COLO829 (cell line): Measurements from ENCODE around the gene SLC2A14.
"Not testable (repeated sequence)": the region's sequence is repeated elsewhere in the genome, so short reads cannot be mapped to it uniquely, and the experiment has no call there.

Experiments used
- DNase-seq: peaks from one replicate; pipeline ENCODE4 v3.0.0; 2012; ENCODE audit warnings: low spot score

SLC2A14 gene

DNA sequence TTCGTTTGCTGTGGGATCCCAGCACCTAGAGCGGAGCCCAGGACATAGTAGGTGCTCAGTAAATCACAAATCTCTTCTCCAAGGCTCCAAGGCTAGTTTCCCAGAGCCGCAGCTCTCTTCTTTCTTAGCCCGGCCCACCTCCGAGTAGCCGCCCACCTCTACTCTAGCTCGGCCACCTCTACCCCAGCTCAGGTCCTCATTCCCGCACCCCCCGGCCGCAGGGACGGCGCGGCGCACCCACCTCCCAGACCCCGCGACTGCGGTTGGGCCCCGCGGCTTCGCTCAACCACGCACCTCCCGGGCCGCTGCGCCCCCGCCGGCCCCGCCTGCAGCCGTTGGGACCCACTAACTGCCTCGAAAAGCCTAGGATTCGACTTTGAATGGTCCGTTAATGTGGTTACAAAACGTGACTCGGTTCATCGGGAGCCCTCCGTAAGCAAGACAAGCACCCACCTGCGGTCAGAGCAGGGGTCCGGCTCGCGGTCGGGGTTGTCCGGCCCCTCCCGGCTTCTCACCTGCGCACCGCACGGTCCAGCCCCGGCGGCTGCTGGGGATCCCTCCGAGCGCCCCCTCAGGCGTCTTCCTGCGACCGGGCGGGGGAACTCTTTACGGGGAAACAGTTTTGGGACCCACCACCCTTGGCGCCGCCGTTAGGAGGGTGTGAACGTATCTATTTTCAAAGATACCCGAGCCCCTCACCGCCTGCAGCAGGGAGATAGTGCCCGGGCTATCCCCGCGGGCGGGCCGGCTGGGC lies at the start of gene SLC2A14:
Gene SLC2A14 (minus strand): TSS at position 350 of the 754 bp plus-strand sequence. CDS start 3,035 bp downstream, outside the sequence.
- no peak for DNase-seq

DNA sequence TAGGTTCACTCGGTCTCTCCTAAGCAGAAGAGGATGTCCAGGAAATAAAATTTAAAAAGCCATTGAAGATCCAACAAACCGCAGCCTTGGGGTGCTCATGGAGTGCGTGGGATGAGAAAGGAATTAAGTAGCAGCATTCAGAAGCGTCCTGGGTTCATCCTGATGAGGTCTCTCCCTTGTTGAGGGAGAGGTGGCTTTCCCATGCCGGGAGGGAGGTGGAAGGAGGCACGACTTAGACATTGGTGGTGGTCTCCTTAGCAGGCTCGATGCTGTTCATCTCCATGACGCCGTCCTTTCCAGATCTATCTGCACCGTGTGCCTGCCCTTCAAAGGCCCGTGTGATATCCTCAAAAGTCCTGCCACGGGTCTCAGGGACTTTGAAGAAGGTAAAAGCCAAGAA lies 48.5 kb upstream of the SLC2A14 start:
- not testable (repeated sequence) for DNase-seq

DNA sequence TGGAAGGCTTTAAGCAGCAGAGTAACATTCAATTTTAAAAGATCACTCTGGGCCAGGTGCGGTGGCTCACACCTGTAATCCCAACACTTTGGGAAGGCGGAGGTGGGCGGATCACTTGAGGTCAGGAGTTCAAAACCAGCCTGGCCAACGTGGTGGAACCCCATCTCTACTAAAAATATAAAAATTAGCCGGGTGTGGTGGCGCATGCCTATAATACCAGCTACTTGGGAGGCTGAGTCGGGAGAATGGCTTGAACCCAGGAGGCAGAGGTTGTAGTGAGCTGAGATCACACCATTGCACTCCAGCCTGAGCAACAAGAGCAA lies 45.5 kb upstream of the SLC2A14 start:
- DNase-seq, result not testable (repeated sequence)

DNA sequence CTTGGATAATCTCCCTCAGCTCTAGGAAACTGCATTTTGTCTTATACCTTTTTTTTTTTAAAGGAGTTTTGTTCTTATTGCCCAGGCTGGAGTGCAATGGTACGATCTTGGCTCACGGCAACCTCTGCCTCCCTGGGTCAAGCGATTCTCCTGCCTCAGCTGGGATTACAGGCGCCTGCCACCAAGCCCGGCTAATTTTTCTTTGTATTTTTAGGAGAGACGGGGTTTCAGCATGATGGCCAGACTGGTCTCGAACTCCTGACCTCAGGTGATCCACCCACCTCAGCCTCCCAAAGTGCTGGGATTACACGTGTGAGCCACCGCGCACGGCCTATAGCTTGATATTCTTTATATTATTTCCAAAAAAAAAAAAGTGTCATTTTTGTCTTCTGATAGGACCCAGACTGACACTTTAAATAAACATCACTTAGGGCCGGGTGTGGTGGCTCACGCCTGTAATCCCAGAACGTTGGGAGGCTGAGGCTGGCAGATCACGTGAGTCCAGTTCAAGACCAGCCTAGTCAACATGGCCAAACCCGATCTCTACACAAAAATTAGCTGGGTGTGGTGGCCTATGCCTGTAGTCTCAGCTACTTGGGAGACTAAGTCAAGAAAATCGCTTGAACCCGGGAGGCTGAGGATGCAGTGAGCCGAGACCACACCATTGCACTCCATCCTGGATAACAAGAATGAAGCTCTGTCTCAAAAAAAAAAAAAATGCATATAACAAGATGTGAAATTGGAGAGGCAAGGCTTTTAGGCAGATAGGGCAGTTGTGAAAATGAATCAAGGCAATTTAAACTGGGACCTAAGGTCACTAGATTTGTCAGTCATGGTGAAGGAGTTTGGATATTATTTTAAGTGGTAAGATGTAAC lies 44.9 kb upstream of the SLC2A14 start:
- no peak for DNase-seq

DNA sequence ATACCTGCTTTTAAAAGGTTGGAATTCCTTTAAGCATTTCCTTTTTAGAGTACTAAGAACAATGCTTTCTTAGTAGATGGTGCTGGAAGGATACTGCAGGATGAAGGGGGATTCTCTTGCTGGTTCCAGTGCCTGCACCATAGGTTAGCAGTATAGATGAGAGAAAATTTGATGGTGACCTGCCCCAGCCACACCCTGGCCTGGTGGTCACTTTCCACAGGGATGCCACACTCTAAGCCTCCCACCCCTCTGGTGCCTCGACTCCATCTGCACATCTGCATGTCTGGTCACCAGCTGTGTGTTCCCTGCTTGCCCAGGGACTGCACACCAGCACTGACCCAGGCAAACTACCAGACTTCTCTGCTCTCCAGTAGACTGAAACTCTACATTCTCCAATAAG lies 44.2 kb upstream of the SLC2A14 start:
- DNase-seq, result no peak

DNA sequence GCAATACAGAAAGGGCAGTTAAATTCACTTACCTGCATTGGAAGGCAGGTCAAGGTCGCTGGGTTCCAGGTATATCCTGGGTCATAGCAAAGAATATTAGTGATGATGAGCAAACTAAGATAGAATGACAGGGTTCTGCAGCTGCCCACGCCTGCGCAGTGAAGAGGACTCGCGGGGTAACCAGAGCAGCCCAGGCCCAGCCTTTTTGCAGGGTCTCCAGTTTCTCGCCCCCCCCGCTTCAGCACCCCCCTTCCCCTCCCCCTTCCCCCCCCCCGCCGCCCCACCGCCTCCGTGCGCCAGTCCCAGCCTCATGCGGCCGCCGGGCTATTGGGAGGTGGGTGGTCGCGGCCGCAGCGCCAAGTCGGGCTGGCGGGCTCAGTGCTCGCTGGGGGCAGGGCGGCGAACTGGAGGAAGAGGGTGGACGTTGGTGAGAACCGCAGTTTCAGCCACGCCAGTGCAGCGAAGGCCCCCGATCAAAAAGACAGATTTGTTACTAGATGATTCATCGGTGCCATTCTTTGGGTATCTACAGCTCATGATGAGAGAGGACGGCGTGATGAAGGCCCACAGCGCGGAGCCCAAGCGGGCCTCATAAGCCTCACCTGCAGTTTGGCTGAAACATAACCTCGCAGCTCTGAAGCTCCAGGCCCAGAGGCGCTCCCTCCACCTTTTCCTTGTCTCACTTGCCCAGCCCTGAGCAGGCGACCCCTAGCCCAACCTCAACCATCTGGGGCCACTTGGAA lies 43.1 kb upstream of the SLC2A14 start:
- no peak for DNase-seq

DNA sequence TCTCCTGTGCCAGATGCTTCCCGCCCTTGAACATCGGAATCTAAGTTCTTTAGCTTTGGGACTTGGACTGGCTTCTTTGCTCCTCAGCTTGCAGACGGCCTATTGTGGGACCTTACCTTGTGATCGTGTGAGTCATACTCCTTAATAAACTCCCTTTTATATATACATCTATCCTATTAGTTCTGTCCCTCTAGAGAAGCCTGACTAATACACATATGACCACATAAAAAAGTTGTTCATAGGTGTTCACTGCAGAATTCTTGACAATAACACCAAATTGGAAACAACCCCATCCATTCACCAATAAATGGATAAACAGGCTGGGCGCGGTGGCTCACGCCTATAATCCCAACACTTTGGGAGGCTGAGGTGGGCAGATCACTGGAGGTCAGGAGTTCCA lies 37.4 kb upstream of the SLC2A14 start:
- peak; percentile 71 for DNase-seq

DNA sequence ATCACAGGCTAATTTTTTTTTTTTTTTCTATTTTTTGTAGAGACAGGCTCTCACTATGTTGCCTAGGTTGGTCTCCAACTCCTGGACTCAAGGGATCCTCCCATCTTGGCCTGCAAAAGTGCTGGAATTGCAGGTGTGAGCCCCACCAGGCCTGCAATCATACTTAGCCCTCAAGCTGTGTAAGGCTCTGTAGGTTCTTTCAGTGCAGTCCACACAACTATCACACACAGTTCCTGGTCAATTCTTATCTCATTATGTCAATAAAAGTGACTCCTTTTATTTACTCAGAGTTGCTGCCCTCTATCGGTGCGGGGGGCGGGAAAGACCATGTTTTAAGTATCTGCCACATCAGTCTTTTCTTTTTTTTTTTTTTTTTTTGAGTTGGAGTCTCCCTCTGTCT lies 34.3 kb upstream of the SLC2A14 start:
- DNase-seq, result peak; percentile 56

DNA sequence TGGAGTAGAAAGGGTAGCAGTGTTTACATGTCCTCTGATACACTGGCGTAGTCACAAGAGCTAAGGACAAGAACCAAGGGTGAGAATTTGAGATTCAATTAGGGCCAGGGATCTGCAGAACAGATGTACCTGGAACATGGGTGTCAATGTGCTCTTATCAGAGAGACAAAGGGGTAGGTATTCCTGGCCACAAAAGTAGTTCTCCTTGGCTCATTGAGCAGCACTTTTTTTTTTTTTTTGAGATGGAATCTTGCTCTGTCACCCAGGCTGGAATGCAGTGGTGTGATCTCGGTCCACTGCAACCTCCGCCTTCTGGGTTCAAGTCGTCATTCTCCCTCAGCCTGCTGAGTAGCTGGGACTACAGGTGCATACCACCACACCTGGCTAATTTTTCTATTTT lies 33.6 kb upstream of the SLC2A14 start:
- DNase-seq, result not testable (repeated sequence)

DNA sequence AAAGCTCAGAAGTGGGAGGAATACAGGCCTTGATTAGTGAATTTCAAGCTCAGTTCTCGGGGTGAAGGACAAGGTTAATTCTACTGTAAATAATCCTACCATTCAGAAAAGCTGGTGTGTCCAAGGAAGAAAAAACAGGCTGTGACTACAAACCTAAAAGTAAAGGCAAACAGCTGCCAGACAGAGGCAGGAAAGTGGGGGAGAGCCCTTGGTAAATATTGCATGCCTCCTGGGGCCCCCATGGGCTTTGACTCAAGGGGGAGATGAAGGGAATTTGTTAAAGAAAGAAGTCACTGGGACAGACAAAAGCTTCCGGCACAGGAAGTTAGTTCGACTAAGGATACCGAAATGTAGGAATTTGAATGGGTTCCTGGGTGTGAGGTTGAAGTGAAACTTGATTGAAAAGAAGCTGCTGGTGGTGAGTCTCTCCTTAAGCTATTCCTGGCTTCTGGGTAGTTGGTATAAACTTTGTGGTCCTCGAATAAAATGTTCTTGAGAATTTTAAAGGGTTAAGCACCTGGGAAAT lies 32.9 kb upstream of the SLC2A14 start:
- not testable (repeated sequence) for DNase-seq

DNA sequence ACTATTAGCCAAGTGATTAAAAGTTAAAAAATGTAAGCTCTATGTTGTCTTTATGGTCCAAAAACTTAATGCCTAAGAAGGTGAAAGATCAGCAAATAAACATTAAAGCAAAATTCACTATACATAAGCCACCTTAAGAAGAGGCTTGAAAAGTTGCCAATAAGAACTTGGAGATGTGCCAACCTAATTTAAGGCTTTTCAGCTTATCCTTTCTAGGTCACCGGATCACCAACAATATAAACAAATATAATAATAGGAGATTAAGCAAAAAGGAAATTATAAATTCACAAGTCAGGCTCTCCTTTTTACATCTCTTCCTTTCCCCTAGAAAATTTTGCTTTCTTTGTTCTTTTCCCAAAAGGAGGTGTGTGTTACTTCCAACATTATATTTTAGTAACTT lies 32.4 kb upstream of the SLC2A14 start:
- DNase-seq, result no peak

DNA sequence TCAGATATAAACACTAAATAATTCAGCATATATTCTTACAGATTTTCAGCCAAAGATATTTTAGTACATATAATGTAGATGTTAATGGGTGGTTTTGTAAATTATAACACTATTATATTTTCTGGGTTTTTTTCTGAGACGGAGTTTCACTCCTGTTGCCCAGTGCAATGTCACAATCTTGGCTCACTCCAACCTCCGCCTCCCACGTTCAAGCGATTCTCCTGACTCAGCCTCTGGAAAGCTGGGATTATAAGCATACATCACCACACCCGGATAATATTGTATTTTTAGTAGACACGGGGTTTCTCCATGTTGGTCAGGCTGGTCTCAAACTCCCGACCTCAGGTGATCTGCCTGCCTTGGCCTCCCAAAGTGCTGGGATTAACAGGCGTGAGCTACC lies 29.7 kb upstream of the SLC2A14 start:
- not testable (repeated sequence) for DNase-seq

DNA sequence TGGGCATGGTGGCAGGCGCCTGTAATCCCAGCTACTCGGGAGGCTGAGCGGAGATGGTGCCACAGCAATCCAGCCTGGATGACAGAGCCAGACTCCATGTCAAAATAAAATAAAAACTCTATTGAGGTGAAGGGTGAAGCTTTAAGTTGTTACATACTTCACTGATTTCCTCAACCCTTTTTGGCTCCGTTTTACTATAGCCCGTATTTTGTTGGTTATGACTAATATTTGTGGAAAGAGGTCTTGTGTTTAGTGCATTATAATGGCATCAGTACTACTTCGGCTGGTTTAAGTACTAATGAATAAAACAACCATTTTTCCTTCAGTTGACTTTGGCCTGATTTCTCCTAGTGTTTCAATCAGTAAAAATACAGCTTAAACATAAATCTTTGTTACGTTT lies 27.0 kb upstream of the SLC2A14 start:
- DNase-seq, result no peak

DNA sequence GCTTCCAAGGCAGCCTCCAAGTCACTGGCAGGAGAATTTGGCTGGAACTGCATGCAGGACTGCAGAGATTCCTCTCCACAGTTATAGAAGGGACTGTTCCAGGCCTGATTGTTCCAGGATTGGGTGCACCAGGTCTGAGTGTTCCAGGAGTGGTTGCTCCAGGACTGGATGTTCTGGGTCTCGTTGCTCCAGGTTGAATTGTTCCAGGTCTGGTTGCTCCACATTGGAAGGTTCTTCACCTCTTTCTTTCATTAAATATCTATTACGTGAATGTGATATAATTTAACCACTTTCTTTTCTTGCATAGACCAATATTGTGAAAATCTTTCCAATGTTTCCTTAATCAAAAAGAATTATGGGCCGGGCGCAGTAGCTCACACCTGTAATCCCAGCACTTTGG lies 24.0 kb upstream of the SLC2A14 start:
- not testable (repeated sequence) for DNase-seq

DNA sequence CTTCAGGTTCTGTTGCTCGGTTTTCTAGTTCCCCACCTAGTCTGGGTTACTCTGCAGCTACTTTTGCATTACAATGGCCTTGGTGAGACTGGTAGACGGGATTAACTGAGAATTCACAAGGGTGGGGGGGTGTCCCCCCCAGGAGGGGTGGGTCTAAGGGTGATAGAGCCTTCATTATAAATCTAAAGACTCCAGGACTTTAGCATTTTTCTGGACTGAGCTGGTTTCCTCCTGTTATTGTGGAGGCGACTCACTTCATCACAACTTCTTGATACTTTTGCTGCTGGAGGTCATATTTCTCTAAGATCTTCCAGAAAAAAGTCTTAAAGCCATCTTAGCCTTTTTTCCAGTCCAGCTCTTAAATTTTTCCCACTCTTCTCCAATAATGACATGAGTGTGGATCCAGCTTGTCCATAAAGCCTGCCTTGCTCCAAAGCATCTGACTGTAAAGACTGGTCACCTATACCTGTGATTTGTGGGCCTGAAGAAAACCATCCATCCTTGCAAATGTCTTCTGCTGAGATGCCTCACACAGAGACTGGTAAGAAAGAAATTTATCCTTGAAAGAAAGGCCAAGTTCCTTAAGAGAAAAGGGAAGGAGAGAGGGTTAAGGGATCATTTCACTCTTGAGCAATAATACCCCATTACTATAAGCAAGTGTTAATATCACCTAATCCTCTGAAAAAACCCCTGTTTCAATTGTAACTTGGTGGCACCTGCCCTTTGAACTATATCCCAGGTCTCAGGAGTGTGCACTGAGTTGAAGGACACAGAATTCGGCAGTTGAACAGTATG lies 19.7 kb upstream of the SLC2A14 start:
- DNase-seq, result no peak

DNA sequence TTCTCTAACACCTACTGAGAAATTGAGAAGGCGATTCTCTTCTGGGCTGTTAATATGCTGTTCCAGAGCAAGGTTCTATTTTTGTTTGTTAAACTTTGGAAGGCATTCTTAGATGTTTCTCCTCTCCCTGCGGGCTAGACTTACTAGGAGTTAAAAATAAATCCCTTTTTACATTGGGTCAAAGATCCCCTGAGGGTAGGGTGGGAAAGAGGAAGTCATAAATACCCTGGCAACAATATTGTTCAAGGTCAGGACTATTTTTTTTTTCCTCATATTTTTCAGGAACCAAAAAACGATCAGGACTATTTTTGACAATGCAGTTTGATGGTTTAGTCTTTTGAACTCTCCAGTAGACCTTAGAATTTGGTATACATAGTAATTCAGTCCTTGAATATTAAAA lies 12.0 kb upstream of the SLC2A14 start:
- DNase-seq, result no peak

DNA sequence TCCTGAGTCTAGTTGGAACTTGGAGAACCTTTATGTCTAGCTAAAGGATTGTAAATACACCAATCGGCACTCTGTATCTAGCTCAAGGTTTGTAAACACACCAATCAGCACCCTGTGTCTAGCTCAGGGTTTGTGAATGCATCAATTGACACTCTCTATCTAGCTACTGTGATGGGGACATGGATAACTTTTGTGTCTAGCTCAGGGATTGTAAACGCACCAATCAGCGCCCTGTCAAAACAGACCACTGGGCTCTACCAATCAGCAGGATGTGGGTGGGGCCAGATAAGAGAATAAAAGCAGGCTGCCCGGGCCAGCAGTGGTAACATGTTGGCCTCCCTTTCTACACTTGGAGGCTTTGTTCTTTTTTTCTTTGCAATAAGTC lies 9.0 kb upstream of the SLC2A14 start:
- not testable (repeated sequence) for DNase-seq

DNA sequence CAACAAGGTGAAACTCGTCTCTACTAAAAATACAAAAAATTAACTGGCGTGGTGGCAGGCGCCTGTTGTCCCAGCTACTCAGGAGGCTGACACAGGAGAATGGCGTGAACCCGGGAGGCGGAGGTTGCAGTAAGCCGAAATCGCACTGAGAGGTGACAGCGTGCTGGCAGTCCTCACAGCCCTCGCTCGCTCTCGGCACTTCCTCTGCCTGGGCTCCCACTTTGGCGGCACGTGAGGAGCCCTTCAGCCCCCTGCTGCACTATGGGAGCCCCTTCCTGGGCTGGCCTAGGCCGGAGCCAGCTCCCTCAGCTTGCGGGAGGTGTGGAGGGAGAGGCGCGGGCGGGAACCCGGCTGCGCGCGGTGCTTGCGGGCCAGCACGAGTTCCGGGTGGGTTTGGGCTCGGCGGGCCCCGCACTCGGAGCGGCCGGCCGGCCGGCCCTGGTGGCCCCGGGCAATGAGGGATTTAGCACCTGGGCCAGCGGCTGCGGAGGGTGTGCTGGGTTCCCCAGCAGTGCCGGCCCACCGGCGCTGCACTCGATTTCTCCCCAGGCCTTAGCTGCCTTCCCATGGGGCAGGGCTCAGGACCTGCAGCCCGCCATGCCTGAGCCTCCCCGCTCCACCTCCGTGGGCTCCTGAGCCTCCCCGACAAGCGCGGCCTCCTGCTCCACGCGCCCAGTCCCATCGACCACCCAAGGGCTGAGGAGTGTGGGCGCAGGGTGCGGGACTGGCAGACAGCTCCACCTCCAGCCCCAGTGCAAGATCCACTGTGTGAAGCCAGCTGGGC lies 8.4 kb upstream of the SLC2A14 start:
- not testable (repeated sequence) for DNase-seq

DNA sequence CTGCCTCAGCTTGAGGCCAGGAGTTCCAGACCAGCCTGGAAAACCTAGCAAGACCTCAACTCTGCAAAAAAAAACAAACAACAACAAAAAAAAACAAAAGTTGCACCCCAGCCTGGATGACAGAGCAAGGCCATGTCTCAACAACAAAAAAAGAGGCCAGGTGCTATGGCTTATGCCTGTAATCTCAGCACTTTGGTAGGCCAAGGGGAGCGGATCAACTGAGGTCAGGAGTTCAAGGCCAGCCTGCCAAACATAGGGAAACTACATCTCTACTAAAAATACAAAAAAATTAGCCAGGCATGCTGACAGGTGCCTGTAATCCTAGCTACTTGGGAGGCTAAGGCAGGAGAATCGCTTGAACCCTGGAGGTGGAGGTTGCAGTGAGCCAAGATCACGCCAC lies 6.5 kb upstream of the SLC2A14 start:
- no peak for DNase-seq

DNA sequence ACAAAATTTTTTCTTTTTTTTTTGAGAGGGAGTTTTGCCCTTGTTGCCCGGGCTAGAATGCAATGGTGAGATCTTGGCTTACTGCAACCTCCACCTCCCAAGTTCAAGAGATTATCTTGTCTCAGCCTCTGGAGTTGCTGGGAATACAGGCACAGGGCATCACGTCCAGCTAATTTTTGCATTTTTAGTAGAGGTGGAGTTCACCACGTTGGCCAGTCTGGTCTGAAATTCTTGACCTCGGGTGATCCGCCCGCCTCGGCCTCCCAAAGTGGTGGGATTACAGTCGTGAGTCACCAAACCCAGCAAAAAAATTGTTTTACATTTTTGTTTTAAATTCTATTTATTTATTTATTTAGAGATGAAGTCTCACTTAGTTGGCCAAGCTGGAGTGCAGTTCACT lies 4.7 kb upstream of the SLC2A14 start:
- no peak for DNase-seq

DNA sequence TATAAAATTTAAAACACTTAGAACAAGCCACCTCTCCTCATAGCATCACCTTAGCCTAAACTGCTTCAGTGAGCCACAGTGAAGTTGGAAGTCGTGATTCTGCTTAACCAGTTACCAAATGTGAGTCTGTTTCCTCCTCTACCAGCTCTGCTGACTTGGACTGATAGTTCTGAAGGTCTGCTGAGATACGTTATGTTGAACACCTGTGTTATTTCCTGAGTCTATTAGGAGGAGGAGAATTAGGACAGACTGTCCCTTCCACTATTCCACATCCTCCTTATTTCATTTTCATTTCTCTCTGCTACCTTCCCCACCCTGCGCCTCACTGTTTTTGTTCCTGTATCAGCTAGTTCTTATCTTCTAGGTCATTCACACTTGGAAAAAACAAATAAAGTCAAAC lies 2.4 kb downstream of the SLC2A14 start:
- DNase-seq, result no peak
